Fibroblast of skin of back (primary cell): ENCODE data around the gene RAB11FIP3.
"Not testable (repeated sequence)": the region's sequence is repeated elsewhere in the genome, so short reads cannot be mapped to it uniquely, and the experiment has no call there.

Source experiments
- DNase-seq: peaks from one replicate; pipeline ENCODE4 v3.0.0-alpha.2; 2013

RAB11FIP3 gene

GRCh38 chr16:467249-467871, 41.9 kb downstream of the RAB11FIP3 start:
- DNase-seq, result not testable (repeated sequence)

GRCh38 chr16:468068-468821, 42.8 kb downstream of the RAB11FIP3 start:
- no peak for DNase-seq

GRCh38 chr16:469459-469858, 44.0 kb downstream of the RAB11FIP3 start:
- DNase-seq, result not testable (repeated sequence)

- no peak for DNase-seq
These were observed 45.0 kb downstream of the RAB11FIP3 start for GRCh38 chr16:470418-470817.

DNA sequence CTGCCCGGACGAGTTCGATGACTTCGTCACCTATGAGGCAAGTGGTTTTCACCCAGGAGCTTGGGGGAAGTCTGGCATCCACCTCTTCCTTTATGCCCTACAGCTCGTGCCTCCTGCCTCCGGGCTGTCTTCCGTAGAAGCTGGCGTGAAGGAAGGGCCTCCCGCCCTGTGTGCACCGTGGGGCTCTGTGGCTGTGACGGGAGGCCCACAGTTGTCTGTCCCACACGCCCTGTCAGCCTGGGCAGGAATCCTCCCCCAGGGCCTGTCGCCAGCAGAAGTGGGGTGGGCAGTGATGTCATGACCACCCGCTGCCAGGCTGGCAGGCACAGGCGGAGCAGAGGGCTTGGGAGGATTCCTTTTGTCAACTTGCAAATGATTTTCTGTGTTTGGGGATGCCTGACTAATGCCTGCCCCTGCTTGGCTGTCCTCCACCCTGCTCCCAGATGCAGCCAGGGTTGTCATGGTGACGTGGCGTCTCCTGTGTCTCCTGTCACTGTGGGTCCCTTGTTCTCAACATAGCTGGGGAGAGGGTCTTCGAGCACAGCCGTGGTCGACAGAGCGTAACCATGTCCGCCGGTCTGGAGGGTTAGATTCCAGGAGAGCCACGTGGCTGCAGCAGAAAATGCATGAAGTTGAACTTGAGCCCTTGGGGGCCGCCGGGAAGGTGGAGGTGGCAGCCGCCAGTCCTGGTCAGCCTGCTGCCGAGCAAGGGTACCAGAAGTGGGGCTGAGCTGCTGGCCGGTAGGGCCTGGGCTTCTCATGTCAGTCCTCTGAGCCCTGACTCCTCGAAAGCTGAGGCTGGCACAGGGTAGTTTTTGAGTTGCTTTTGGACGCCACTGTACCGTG, 46.1 kb downstream of the RAB11FIP3 start:
- DNase-seq, result peak; percentile 87

DNA sequence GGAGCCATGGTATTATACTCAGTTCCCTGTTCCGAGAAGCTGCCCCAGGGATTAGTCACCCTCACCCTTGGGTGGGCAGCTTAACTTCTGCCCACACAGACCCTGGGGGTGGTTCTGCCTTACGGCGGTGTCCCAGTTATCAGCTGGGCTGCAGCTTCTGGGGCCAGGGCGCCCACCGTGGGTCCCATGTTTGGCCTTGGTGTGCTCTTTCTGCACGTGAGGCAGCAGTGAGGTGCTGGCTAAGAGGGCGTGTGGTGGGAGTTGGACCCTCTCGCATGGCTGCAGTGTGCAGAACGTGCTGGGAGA, 46.7 kb downstream of the RAB11FIP3 start:
- DNase-seq, result no peak

- no peak for DNase-seq
These were observed 47.9 kb downstream of the RAB11FIP3 start for GRCh38 chr16:473046-474043.

DNA sequence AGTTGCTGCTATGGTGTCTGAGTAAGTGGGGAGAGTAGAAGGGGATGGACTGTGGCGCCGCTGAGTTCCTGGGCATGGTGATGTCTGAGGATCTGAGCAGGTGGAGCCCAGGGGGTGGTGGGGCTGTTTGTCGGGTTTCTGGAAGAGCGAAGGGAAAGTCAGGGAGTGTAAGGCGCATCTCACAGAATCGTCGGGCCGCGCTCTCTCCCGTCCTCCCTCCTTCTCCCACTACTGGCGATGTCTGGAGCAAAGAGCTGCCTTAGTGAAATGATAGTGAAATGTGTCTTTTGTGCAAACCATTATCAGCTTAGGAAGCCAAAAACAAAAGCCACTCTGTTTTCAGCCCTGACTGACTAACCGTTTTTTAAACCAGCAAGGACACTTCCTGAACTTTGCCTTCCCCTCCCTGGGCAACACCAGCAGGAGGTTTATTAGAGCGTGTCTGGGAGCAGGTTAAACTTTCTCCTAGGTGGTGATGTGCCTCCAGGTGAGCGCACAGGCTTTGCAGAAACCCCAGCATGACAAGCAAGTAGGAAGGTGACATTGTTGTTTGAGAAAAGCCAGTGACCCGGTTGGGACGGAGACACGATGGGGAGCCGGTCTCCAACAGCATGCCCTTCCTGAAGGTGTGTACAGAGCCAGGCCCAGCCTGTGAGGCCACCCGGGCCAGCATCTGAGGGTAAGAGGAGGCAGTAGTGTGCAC, 49.1 kb downstream of the RAB11FIP3 start:
- no peak for DNase-seq

GRCh38 chr16:476039-476438, 50.6 kb downstream of the RAB11FIP3 start:
- DNase-seq, result no peak

DNA sequence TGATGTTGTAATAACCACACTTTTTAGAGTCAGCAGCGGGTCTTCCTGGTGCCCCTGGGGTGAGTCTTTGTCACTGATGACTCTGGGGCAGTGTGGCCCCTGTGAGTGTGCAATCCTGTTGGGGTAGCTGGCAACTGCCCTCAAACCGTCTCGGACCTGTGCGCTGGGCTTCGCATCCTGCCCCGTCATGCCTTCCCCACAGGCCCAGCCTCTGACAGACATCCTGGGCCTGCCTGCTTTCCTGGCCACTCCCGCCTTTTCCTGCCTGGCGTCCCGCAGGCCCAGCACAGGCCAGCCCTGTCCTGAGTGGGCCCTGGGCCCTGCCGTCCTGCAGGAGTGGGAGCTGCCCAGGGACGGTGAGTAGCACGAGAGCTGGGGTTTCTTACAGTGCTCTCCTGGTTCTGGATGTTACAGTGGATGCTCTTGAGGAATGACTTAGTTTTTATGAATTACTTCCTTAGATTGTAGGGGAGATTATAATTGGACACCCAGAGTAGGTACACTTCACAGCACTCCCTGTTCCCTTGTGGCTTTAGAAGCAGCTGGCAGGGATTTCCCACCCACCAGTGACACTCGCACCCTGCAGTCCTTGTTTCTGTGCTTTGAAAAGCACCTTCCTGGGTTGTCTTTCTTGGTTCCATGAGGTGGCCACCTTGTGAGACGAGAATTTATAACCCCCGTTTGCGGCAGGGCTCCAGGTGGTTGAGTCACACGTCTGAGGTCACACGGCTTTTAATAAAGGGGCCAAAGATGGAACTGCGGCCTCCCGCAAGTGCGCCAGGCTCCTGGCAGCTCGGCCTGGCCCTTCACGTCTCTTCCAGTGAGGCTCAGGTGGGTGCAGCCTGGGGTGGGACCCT, 52.1 kb downstream of the RAB11FIP3 start:
- DNase-seq, result no peak

DNA sequence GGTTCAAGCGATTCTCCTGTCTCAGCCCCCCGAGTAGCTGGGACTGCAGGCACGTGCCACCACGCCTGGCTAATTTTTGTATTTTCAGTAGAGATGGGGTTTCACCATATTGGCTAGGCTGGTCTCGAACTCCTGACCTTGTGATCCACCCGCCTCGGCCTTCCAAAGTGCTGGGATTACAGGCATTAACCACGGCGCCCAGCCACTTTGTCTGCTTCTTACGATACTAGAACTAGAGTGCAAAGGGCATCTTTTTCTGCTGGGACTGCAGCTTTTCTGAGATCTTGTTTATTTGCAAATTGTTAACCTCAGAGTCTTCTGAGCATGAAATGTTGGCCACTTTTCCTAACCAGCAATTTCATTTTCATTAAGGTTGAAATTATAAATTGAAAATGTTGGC, 52.8 kb downstream of the RAB11FIP3 start:
- DNase-seq, result not testable (repeated sequence)

DNA sequence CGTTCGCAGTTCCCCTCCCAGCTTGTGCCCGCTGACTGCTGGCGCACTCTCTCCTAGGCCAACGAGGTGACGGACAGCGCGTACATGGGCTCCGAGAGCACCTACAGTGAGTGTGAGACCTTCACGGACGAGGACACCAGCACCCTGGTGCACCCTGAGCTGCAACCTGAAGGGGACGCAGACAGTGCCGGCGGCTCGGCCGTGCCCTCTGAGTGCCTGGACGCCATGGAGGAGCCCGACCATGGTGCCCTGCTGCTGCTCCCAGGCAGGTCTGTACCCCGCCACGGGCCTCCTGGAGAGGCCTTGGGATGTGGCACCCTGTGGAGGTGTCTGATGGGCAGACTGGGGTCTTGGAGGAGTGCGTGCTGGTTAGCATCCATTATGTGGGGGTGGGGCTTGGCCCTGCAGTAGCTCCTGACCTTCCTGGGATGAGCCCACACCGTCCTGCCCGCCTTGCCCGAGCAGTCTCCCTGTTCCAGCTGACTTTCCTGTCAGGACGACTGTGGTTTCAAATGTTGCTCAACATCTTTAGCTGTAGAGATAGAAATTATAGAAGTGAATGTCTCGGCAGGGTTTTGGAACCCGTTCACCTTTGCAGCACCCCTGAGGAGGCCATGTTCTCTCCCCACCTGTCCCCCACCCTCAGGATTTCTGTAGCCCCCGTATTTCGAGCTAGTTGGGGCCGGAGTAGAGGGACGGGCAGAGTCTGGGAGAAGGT, 57.2 kb downstream of the RAB11FIP3 start:
- no peak for DNase-seq

DNA sequence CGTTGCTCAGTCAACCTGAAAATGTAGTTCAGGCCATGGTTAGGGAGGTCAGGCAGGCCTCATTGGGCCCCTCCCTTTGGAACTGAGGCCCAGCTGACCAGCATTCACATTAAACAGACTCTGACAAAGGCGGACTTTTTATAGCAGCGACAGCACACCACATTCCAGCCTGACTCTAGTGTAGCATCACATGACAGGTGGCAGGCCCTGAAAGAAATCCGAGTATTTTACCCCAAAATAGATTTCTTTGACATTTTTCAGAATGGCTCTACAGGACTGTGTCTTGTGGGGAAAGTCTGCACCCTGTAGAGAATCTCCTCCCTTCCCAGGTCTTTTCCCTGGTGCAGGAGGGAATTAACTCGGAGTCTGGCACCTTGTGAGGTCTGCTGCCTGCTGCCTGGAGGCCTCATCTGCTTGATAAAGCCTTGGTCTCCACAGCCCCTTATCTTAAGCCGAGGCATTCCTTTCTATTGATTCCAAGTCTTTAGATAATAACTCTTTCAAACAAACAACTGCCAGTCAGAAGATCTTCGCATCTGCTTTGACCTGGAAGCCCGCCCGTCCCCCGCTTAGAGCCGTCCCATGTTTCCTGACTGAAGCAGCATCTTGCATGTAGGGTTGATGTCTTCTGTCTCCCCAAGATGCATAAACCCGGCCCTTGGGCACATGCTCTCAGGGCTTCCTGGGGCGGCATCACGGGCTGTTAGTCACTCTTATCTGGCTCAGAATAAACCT, 58.1 kb downstream of the RAB11FIP3 start:
- DNase-seq, result no peak

DNA sequence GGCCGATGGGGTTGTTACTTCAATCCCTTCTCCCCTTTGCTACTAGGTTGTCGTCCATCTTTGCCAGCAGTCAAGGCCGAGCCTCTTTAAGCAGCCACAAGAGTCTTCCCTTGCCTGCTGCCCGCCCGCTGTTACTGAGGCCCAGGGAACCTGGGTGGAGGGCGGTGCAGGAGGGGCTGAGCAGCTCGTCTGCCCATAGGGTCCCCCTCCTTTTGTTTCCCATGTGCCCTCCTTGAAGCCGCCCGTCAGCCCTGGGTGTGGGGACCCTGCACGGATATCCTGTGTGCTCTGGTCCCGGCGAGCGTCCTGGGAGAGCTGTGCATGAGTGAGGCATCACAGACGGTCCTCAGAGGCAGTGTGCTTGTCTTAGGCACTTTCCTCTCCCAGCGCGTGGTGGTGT, 64.2 kb downstream of the RAB11FIP3 start:
- DNase-seq, result no peak

- DNase-seq, result no peak
These were observed 65.3 kb downstream of the RAB11FIP3 start for GRCh38 chr16:490768-491167.

- no peak for DNase-seq
These were observed 65.9 kb downstream of the RAB11FIP3 start for GRCh38 chr16:491220-491919.

DNA sequence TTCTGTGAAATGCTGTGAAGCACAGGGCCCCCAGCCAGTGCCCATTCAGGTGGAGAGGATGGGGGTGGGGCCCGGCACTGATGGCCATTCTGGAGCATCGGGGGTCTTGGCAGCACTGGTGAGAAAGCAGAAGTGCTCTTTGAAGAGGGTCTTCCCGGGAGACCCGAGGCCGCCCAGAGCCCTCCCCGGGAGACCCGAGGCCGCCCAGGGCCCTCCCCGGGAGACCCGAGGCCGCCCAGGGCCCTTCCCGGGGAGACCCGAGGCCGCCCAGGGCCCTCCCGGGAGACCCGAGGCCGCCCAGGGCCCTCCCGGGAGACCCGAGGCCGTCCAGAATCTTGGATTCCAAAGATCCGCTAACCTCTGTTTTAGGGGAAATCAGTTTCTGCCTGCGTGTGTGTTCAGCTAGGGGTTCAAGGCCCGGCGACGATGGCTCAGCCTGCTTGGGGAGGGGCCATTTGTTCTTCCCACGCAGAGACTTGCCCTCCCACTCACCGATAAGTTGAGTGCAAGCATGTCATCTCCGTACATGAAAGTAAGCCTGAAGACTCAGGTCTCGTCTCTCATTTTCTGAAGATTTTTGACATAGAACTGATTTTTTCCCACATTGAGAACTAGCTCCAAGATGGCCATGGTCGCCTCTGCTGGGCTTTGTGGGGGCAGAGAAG, 66.9 kb downstream of the RAB11FIP3 start:
- no peak for DNase-seq

DNA sequence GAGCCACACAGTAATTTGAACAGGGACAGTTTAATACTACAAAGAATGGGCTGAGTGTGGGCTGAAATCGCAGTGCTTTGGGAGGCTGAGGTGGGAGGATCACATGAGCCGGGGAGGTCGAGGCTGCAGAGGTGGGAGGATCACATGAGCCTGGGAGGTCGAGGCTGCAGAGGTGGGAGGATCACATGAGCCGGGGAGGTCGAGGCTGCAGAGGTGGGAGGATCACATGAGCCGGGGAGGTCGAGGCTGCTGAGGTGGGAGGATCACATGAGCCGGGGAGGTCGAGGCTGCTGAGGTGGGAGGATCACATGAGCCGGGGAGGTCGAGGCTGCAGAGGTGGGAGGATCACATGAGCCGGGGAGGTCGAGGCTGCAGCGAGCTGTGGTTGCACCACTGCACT, 69.2 kb downstream of the RAB11FIP3 start:
- not testable (repeated sequence) for DNase-seq
